ENCODE results near the gene DHRS2. TPM values are rescaled to one million over a fixed set of nuclear protein-coding genes. Genes with fewer than 3 reads are reported as not detected.

DHRS2 gene
- total and polyA plus RNA-seq, 10 of the 15 experiments (the other 5 are each of a cell fraction or from before 2014, with no cell fraction given), result 0.09 to 1.8 (median 0.73) TPM; not detected in 1

GRCh38 chr14:23650506-23650905, 14.3 kb downstream of the DHRS2 start:
- ChIA-PET POLR2A (no interaction called here), CTCF (interaction anchor here (4.6 kb wide), 1 partner anchor 18 kb away, joined by 21 read pairs; no protein-coding TSS in a partner anchor), SMC1A (ENCODE audit: uncharacterized antibody, unreplicated experiment) (no interaction called here), RAD21 (ENCODE audit: unreplicated experiment) (no interaction called here)
- TF ChIP-seq MYB (IDR thresholded peaks at IDR 0.05; ENCODE audit: borderline replicate concordance, low read depth, low read length), result no peak
- TF ChIP-seq NRF1 (conservative IDR thresholded peaks at IDR 0.05; ENCODE audit: low read depth, low read length), result no peak
- no peak for TF ChIP-seq E2F4 (IDR thresholded peaks at IDR 0.05; ENCODE audit: low read depth, low read length)
- no peak for TF ChIP-seq CREM (IDR thresholded peaks at IDR 0.05; ENCODE audit: low read depth)
- no peak for TF ChIP-seq NKRF (conservative IDR thresholded peaks at IDR 0.05)
- TF ChIP-seq MYC (IDR thresholded peaks at IDR 0.05; ENCODE audit: insufficient read depth, insufficient read length, insufficient replicate concordance, low read length, severe bottlenecking), result no peak
- no peak for TF ChIP-seq SMARCA5 (IDR thresholded peaks at IDR 0.05)
- TF ChIP-seq ZBTB40 (IDR thresholded peaks at IDR 0.05; ENCODE audit: borderline replicate concordance), result no peak
- no peak for TF ChIP-seq CBFB (IDR thresholded peaks at IDR 0.05; ENCODE audit: low read depth)
- no peak for TF ChIP-seq TCF7 (IDR thresholded peaks at IDR 0.05; ENCODE audit: borderline replicate concordance)
- intact Hi-C loops (cut with micrococcal nuclease; ENCODE audit: unreplicated experiment), result no loop called here
- no TSS peak for BruUV-seq (replicated peaks)
- Histone ChIP-seq H3K4me1 (ENCODE audit: control insufficient read depth, insufficient read depth, low read length) (no peaks in the 10 kb centered on the region), H3K36me3 (ENCODE audit: control insufficient read depth in 2 of 2, insufficient read depth in 2 of 2, low read length in 1 of 2) (no peaks in the 10 kb centered on the region), H3K27me3 (replicated peaks in 1 of 2; ENCODE audit: control insufficient read depth in 2 of 2, insufficient read depth in 2 of 2, low read length in 1 of 2) (no peaks in the 10 kb centered on the region), H3K27ac (ENCODE audit: control insufficient read depth, insufficient read depth) (no peak overlapping the region), H3K4me3 (no peak overlapping the region), H3K9ac (ENCODE audit: control insufficient read depth, insufficient read depth, low read length) (no peak overlapping the region), H3K4me2 (ENCODE audit: control insufficient read depth, insufficient read depth) (no peak overlapping the region), H3K79me2 (ENCODE audit: control insufficient read depth, insufficient read depth, low read length) (no peaks in the 10 kb centered on the region), H2AFZ (ENCODE audit: control insufficient read depth, low read depth, low read length) (no peak overlapping the region), H3K9me3 (replicated peaks; ENCODE audit: control insufficient read depth, insufficient read depth, low read length) (no peaks in the 10 kb centered on the region), H4K20me1 (ENCODE audit: control insufficient read depth, insufficient read depth) (no peaks in the 10 kb centered on the region)
- in situ Hi-C loops (cut with MboI), result no loop called here
- ATAC-seq (no peak), DNase-seq (ENCODE audit: low read depth, low spot score) (no peak), FAIRE-seq (no peak)
- 8% methylated on average over 3 of the region's 3 CpGs for WGBS (ENCODE audit: insufficient coverage, insufficient replicate concordance, low lambda C conversion rate, missing lambda C conversion rate)

All from GM12878 (cell line).